Peyer's patch (tissue), 4 donors: Measurements from ENCODE around the gene UBE2D3. TPM values are rescaled to one million over a fixed set of nuclear protein-coding genes. Genes with fewer than 3 reads are reported as not detected.
A peak's percentile ranks its signal among the peaks of the same experiment; 100 is the strongest.
"Not testable (repeated sequence)": the region's sequence is repeated elsewhere in the genome, so short reads cannot be mapped to it uniquely, and the experiment has no call there.

Experiments
- DNase-seq, 3 donors: peaks; one replicate each; pipeline ENCODE4 v3.0.0-alpha.2; 2017 to 2019
- H3K27ac ChIP-seq, 4 donors: fragments of 200-600 bp; sonication (generic); one replicate each; pipeline ENCODE4 v1.5.1; 2016 to 2019
- H3K27me3 ChIP-seq, 2 donors: fragments of 200-600 bp; sonication (generic); one replicate each; pipeline ENCODE4 v1.5.1; 2019
- H3K36me3 ChIP-seq, 3 donors: fragments of 200-600 bp; sonication (generic); one replicate each; pipeline ENCODE4 v1.5.1; 2016 to 2019
- H3K4me1 ChIP-seq, 4 donors: fragments of 200-600 bp; sonication (generic); one replicate each; pipeline ENCODE4 v1.5.1; 2016 to 2019
- H3K4me3 ChIP-seq, 4 donors: fragments of 200-600 bp; sonication (generic); 1 replicate in 3 of 4; 2 replicates in 1 of 4; pipeline ENCODE4 v1.5.1; 2016 to 2019; ENCODE audit warnings: mild to moderate bottlenecking in 1 of 4
- H3K9me3 ChIP-seq, 4 donors: fragments of 200-600 bp; sonication (generic); one replicate each; pipeline ENCODE4 v1.5.1; 2016 to 2019; ENCODE audit warnings: mild to moderate bottlenecking in 1 of 4
- POLR2A ChIP-seq, 2 donors: fragments of 450-650 bp; IDR thresholded peaks; one replicate each; pipeline ENCODE4 v1.5.1; 2017; ENCODE audit warnings: antibody characterized with exemption in 2 of 2, mild to moderate bottlenecking in 2 of 2, moderate library complexity in 2 of 2
- total RNA-seq, 4 donors: library from RNA; depleted of rRNA; stranded (reverse); fragments of >200 nt; gene quantifications; one replicate each; pipeline ENCODE4 v1.1.0, GENCODE V29; 2016
- TF ChIP-seq, protein P1 (sequence below), 6 experiments: fragments of 450-650 bp in 4 of 6; fragments of 200-600 bp in 2 of 6; sonication (generic) in 1 of 6; IDR thresholded peaks; one replicate each; pipeline ENCODE4 v1.5.1; 2017 to 2019; ENCODE audit warnings: antibody characterized with exemption in 6 of 6, mild to moderate bottlenecking in 3 of 6, moderate library complexity in 1 of 6

Gene UBE2D3
- total RNA-seq, 4 donors from 2014 or later = 240 to 373 (median 308) TPM

DNA sequence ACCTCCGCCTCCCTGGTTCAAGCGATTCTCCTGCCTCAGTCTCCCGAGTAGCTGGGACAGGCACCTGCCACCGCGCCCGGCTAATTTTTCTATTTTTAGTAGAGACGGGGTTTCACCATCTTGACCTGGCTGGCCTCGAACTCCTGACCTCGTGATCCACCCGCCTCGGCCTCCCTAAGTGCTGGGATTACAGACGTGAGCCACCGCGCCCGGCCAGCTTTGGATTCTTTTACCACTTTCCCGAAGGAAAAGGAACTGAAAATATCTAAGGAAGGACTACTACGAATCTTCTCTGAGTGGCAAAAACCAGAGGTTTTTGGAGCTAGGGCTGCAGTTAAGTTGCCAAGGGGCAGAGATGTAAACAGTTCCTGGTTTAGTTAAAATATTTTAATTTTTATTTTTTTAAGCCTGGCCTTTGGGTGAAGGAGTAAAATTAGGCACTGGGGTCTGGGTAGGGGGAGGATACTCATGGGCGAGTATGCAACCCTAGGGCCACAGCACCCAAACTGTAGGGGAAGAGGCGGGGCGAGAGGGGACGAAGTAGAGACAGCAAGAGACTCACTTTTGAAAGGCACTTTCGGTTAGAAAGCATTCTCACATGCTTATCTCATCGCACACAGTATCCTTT is 40.9 kb upstream of the UBE2D3 start:
- peak in 2 of 3 donors; percentile 50 to 53 for DNase-seq
- H3K4me1 ChIP-seq = peaks cover 0 to 14% (median 3%) of the 10 kb centered on the region in 4 donors
- H3K9me3 ChIP-seq = no peaks in the 10 kb centered on the region
- no peaks in the 10 kb centered on the region for H3K27me3 ChIP-seq
- peak overlapping the region; percentile 63 to 78 (median 66) for H3K4me3 ChIP-seq
- no peaks in the 10 kb centered on the region for H3K36me3 ChIP-seq
- H3K27ac ChIP-seq = peak overlapping the region; percentile 93 to 96 (median 95)
- TF ChIP-seq POLR2A (IDR thresholded peaks at IDR 0.05) = no peak
- TF ChIP-seq, protein P1, sequence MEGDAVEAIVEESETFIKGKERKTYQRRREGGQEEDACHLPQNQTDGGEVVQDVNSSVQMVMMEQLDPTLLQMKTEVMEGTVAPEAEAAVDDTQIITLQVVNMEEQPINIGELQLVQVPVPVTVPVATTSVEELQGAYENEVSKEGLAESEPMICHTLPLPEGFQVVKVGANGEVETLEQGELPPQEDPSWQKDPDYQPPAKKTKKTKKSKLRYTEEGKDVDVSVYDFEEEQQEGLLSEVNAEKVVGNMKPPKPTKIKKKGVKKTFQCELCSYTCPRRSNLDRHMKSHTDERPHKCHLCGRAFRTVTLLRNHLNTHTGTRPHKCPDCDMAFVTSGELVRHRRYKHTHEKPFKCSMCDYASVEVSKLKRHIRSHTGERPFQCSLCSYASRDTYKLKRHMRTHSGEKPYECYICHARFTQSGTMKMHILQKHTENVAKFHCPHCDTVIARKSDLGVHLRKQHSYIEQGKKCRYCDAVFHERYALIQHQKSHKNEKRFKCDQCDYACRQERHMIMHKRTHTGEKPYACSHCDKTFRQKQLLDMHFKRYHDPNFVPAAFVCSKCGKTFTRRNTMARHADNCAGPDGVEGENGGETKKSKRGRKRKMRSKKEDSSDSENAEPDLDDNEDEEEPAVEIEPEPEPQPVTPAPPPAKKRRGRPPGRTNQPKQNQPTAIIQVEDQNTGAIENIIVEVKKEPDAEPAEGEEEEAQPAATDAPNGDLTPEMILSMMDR (IDR thresholded peaks at IDR 0.05) = peak in 1 of 6 experiments; percentile 1

DNA sequence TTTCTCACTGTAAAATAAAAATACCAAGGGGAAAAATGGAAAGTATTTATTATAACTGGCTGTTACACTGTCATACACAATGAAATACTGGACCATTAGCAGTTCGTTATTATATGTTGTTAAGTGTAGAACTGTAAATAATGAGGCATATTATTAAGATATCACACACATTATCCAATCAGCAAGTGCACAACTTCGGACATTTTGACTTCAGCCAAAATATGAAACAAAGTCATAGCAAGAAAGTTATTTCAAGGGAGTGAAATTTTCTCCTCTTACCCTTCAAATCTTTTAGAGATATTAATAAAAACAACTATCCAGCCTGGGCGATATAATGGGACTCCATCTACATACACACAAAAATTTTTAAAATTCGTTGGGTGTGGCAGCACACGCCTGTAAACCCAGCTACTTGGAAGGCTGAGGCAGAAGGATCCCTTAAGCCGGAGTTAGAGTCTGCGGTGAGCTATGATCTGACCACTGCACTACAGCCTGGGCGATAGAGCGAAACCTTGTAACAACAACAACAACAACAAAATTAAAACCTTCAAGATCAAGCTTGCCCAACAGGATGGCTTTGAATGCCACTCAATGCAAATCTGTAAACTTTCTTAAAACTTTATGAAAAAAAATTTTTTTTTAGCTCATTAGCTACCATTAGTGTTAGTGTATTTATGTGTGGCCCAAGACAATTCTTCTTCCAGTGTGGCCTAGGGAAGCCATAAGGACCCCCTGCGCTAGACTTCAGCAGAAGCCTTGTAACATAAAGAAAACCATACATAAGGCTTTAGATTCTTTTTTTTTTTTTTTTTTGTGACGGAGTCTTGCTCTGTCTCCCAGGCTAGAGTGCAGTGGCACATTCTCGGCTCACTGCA is 40.2 kb upstream of the UBE2D3 start:
- Histone ChIP-seq H3K36me3 (no peaks in the 10 kb centered on the region), H3K4me3 (peak overlapping the region; percentile 63 to 78 (median 66)), H3K4me1 (peaks cover 0 to 14% (median 3%) of the 10 kb centered on the region in 4 donors), H3K9me3 (no peaks in the 10 kb centered on the region), H3K27me3 (no peaks in the 10 kb centered on the region), H3K27ac (peak overlapping the region; percentile 93 to 96 (median 95))
- TF ChIP-seq, protein P1 (IDR thresholded peaks at IDR 0.05) = no peak
- no peak for TF ChIP-seq POLR2A (IDR thresholded peaks at IDR 0.05)
- DNase-seq = no peak

DNA sequence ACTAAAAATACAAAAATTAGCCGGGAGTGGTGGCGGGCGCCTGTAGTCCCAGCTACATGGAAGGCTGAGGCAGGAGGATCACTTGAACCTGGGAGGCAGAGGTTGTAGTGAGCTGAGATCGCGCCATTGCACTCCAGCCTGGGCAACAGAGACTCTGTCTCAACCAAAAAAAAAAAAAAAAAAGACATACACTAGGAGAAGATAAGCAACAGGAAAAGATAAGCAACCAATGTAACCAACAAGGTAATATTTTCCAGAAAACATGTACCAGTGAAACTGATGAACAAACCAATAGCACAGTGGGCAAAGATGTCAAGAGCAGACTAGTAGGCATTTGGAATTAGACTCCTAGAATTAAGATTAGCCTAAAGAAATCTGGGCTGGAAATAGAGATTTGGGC is 38.0 kb upstream of the UBE2D3 start:
- H3K4me3 ChIP-seq, H3K36me3 ChIP-seq, H3K27ac ChIP-seq: not testable (repeated sequence)

DNA sequence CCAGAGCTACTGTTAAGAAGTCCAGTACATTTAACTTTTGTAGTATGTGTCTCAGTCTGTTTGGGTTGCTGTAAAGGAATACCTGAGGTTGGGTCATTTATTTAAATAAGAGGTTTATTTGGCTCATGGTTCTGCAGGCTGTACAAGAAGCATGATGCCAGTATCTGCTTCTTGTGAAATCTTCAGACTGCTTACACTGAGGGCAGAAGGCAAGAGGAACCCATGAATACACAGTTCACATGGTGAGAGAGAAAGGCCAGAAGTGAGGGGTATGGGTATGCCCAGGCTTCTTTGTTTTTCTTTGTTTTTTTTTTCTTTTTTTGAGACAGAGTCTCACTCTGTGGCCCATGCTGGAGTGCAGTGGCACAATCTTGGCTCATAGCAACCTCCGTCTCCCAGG is 35.4 kb upstream of the UBE2D3 start:
- Histone ChIP-seq H3K36me3 (no peaks in the 10 kb centered on the region), H3K4me3 (no peak overlapping the region), H3K9me3 (peaks cover 0 to 4% (median 2%) of the 10 kb centered on the region in 4 donors), H3K27ac (no peak overlapping the region), H3K4me1 (peaks cover 0 to 4% (median 0%) of the 10 kb centered on the region in 4 donors), H3K27me3 (no peaks in the 10 kb centered on the region)
- no peak for DNase-seq
- no peak for TF ChIP-seq POLR2A (IDR thresholded peaks at IDR 0.05)
- TF ChIP-seq, protein P1 (IDR thresholded peaks at IDR 0.05) = no peak

More for the DNA sequence above, 38.0 kb upstream of the UBE2D3 start:
- H3K4me1 ChIP-seq = peaks cover 0 to 14% (median 3%) of the 10 kb centered on the region in 4 donors
- H3K9me3 ChIP-seq, DNase-seq, H3K27me3 ChIP-seq: not testable (repeated sequence)

DNA sequence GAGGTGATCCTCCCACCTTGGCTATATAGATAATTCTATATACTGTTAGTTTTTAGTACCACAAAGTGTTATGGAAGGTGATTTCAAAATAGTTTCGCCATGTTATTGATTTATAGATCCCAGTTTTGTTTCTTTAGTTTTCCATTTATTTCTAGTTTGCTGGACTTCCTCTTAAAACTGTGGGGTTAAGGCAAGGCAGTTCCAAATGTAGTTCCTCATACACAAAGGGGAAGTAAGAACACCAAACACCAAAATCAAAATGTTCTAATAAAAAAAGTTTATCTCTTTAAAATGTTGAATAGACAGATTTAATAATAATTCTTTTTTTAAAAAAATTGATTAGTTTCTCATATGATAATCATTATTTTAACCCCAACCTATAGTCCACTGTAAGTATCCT is 34.7 kb upstream of the UBE2D3 start:
- H3K36me3 ChIP-seq = no peaks in the 10 kb centered on the region
- H3K27ac ChIP-seq = no peak overlapping the region
- TF ChIP-seq, protein P1 (IDR thresholded peaks at IDR 0.05) = no peak
- TF ChIP-seq POLR2A (IDR thresholded peaks at IDR 0.05) = no peak

More for the DNA sequence above, 34.7 kb upstream of the UBE2D3 start:
- H3K27me3 ChIP-seq = no peaks in the 10 kb centered on the region
- no peak for DNase-seq
- peaks cover 0 to 4% (median 2%) of the 10 kb centered on the region in 4 donors for H3K9me3 ChIP-seq
- H3K4me1 ChIP-seq = no peaks in the 10 kb centered on the region
- no peak overlapping the region for H3K4me3 ChIP-seq
